NCI-H1436 treated with DMSO at 0.1 percent for 48 hours (cell line): Measurements from ENCODE around the gene SYNPO.

Source experiments
- DNase-seq: peaks from one replicate; lab custom pipeline; 2025; lab: John Stamatoyannopoulos, UW

SYNPO gene

GRCh38 chr5:150658699-150659265 is 18.3 kb downstream of the SYNPO start:
- DNase-seq = no peak

- DNase-seq = no peak
Measured at GRCh38 chr5:150659360-150660107, 19.1 kb downstream of the SYNPO start.

GRCh38 chr5:150660108-150660831 is 19.8 kb downstream of the SYNPO start:
- DNase-seq = no peak

- DNase-seq = no peak
Measured at GRCh38 chr5:150661086-150661485, 20.6 kb downstream of the SYNPO start, which contains the start of gene MYOZ3. Gene MYOZ3, plus strand, starts transcription at chr5:150661251. Its CDS starts 1,691 bp downstream, at chr5:150662942.

- DNase-seq = no peak
Measured at GRCh38 chr5:150661821-150662596, 21.5 kb downstream of the SYNPO start.

GRCh38 chr5:150662731-150663516 is 22.5 kb downstream of the SYNPO start:
- no peak for DNase-seq

- DNase-seq = no peak
Measured at GRCh38 chr5:150663936-150664335, 23.5 kb downstream of the SYNPO start.

GRCh38 chr5:150665044-150665443 is 24.6 kb downstream of the SYNPO start:
- no peak for DNase-seq

- DNase-seq = no peak
Measured at GRCh38 chr5:150670275-150670947, 30.0 kb downstream of the SYNPO start.

- DNase-seq = no peak
Measured at GRCh38 chr5:150670948-150671310, 30.5 kb downstream of the SYNPO start.

- DNase-seq = no peak
Measured at GRCh38 chr5:150671509-150672236, 31.2 kb downstream of the SYNPO start.

- DNase-seq = no peak
Measured at GRCh38 chr5:150672237-150672883, 31.9 kb downstream of the SYNPO start.

GRCh38 chr5:150672884-150673275 is 32.4 kb downstream of the SYNPO start:
- DNase-seq = no peak

- DNase-seq = no peak
Measured at GRCh38 chr5:150674341-150674821, 33.9 kb downstream of the SYNPO start.

- DNase-seq = no peak
Measured at GRCh38 chr5:150675069-150675468, 34.6 kb downstream of the SYNPO start.

GRCh38 chr5:150676578-150676977 is 36.1 kb downstream of the SYNPO start:
- no peak for DNase-seq

GRCh38 chr5:150689120-150689519 is 48.7 kb downstream of the SYNPO start:
- no peak for DNase-seq

- DNase-seq = no peak
Measured at GRCh38 chr5:150690760-150691159, 50.3 kb downstream of the SYNPO start.

GRCh38 chr5:150692276-150692675 is 51.8 kb downstream of the SYNPO start:
- no peak for DNase-seq

GRCh38 chr5:150694612-150695011 is 54.2 kb downstream of the SYNPO start:
- DNase-seq = no peak
